ENCODE measurements around the gene QKI. TPM values are rescaled to one million over a fixed set of nuclear protein-coding genes. Genes with fewer than 3 reads are reported as not detected.

Gene QKI
- total RNA-seq, 3 donors from 2014 or later (not counting 1 experiment from before 2014, with no cell fraction given): 148 to 174 (median 166) TPM

GRCh38 chr6:163596174-163596573 lies 181.7 kb downstream of the QKI start:
- no peak overlapping the region for H3K27ac Mint-ChIP-seq
- intact Hi-C loops (cut with micrococcal nuclease): no loop called here
- peaks cover 4 to 22% of the 10 kb centered on the region in 2 donors for H3K27me3 Mint-ChIP-seq (ENCODE audit: low read depth in 2 of 2)
- H3K4me3 Mint-ChIP-seq: no peak overlapping the region
- peaks cover 15% of the 10 kb centered on the region for H3K36me3 Mint-ChIP-seq
- DNase-seq (no peak), ATAC-seq (no peak)
- no peak for TF ChIP-seq CTCF (IDR thresholded peaks at IDR 0.05)
- H3K4me1 ChIP-seq (ENCODE audit: control insufficient read depth, insufficient read depth, low read length): no peaks in the 10 kb centered on the region
- peaks cover 0 to 5% of the 10 kb centered on the region in 2 donors for H3K4me1 Mint-ChIP-seq
- peaks cover 4 to 9% of the 10 kb centered on the region in 2 donors for H3K9me3 Mint-ChIP-seq
- no peaks in the 10 kb centered on the region for H3K36me3 ChIP-seq (ENCODE audit: control insufficient read depth, insufficient read depth, low read length)
- H3K9me3 ChIP-seq (ENCODE audit: control insufficient read depth, insufficient read depth, low read length): peaks cover 7% of the 10 kb centered on the region
- H3K27ac ChIP-seq (ENCODE audit: low read length): no peak overlapping the region
- H3K4me3 ChIP-seq (ENCODE audit: low read length): no peak overlapping the region
- 100% methylated on average over 1 of the region's 2 CpGs for WGBS (ENCODE audit: insufficient coverage)
- H3K27me3 ChIP-seq (ENCODE audit: control insufficient read depth, insufficient read depth, low read length): no peaks in the 10 kb centered on the region

GRCh38 chr6:163599136-163599535 lies 184.6 kb downstream of the QKI start:
- ATAC-seq: no peak
- H3K4me1 ChIP-seq (ENCODE audit: control insufficient read depth, insufficient read depth, low read length): no peaks in the 10 kb centered on the region
- Mint-ChIP-seq H3K36me3 (no peaks in the 10 kb centered on the region), H3K4me3 (no peak overlapping the region), H3K27ac (no peak overlapping the region), H3K9me3 (no peaks in the 10 kb centered on the region), H3K4me1 (peaks cover 0 to 5% of the 10 kb centered on the region in 2 donors), H3K27me3 (ENCODE audit: low read depth in 2 of 2) (peaks cover 6 to 15% of the 10 kb centered on the region in 2 donors)
- H3K36me3 ChIP-seq (ENCODE audit: control insufficient read depth, insufficient read depth, low read length): no peaks in the 10 kb centered on the region
- intact Hi-C loops (cut with micrococcal nuclease): no loop called here
- no peaks in the 10 kb centered on the region for H3K27me3 ChIP-seq (ENCODE audit: control insufficient read depth, insufficient read depth, low read length)
- no peaks in the 10 kb centered on the region for H3K9me3 ChIP-seq (ENCODE audit: control insufficient read depth, insufficient read depth, low read length)
- H3K27ac ChIP-seq (ENCODE audit: low read length): no peak overlapping the region
- no peak overlapping the region for H3K4me3 ChIP-seq (ENCODE audit: low read length)
- no peak for DNase-seq
- no peak for TF ChIP-seq CTCF (IDR thresholded peaks at IDR 0.05)

GRCh38 chr6:163599684-163600083 lies 185.2 kb downstream of the QKI start:
- 93% methylated on average over 2 of the region's 2 CpGs for WGBS (ENCODE audit: insufficient coverage)

More at GRCh38 chr6:163599684-163600083, 185.2 kb downstream of the QKI start:
- no peaks in the 10 kb centered on the region for H3K36me3 Mint-ChIP-seq
- H3K9me3 Mint-ChIP-seq: no peaks in the 10 kb centered on the region
- Histone ChIP-seq H3K4me3 (ENCODE audit: low read length) (no peak overlapping the region), H3K9me3 (ENCODE audit: control insufficient read depth, insufficient read depth, low read length) (no peaks in the 10 kb centered on the region), H3K27ac (ENCODE audit: low read length) (no peak overlapping the region), H3K4me1 (ENCODE audit: control insufficient read depth, insufficient read depth, low read length) (no peaks in the 10 kb centered on the region), H3K27me3 (ENCODE audit: control insufficient read depth, insufficient read depth, low read length) (no peaks in the 10 kb centered on the region), H3K36me3 (ENCODE audit: control insufficient read depth, insufficient read depth, low read length) (no peaks in the 10 kb centered on the region)
- no peak for DNase-seq
- no peak for ATAC-seq
- H3K27me3 Mint-ChIP-seq (ENCODE audit: low read depth in 2 of 2): peaks cover 6 to 15% of the 10 kb centered on the region in 2 donors
- intact Hi-C loops (cut with micrococcal nuclease): no loop called here
- peaks cover 0 to 5% of the 10 kb centered on the region in 2 donors for H3K4me1 Mint-ChIP-seq
- no peak overlapping the region for H3K27ac Mint-ChIP-seq
- H3K4me3 Mint-ChIP-seq: no peak overlapping the region
- no peak for TF ChIP-seq CTCF (IDR thresholded peaks at IDR 0.05)

All from natural killer cell (primary cell).